SK-N-SH (cell line): Measurements from ENCODE around the gene SH3RF2. TPM values are rescaled to one million over a fixed set of nuclear protein-coding genes. Genes with fewer than 3 reads are reported as not detected.

Source experiments
- CTCF ChIA-PET: fragments of 300-600, 350-600 bp; formaldehyde crosslinking; extraction: SDS; loops from one replicate; lab custom pipeline; 2021; lab: Yijun Ruan, JAX
- POLR2A ChIA-PET: fragments of 350-600 bp; sonication (Branson Sonifier 250); formaldehyde crosslinking; extraction: SDS; loops from one replicate; lab custom pipeline; 2020; ENCODE audit warnings: antibody characterized with exemption, inconsistent platforms; lab: Yijun Ruan, JAX
- DNase-seq: peaks from one replicate; pipeline ENCODE4 v3.0.0; 2012
- H2AFZ ChIP-seq: fragments of 200-600 bp; sonication (generic); 2 replicates; pipeline ENCODE4 v1.8.1; 2016; ENCODE audit warnings: antibody characterized with exemption, mild to moderate bottlenecking, low read depth
- H3F3A ChIP-seq: fragments of 200-600 bp; sonication (generic); replicated peaks from 2 replicates; pipeline ENCODE3; 2016; ENCODE audit warnings: antibody characterized with exemption, mild to moderate bottlenecking; ENCODE audit not compliant: insufficient read depth
- H3K27ac ChIP-seq, 2 experiments: fragments of 200-500 bp in 1 of 2; fragments of 200-600 bp in 1 of 2; sonication (Bioruptor generic) in 1 of 2; sonication (generic), shearing (Covaris generic) in 1 of 2; 2 replicates each; pipeline versions ENCODE4 v1.5.1 to v1.6.1; 2014 to 2016; ENCODE audit warnings: low read depth in 2 of 2, inconsistent platforms in 1 of 2, low read length in 1 of 2, mild to moderate bottlenecking in 1 of 2, mixed read lengths in 1 of 2
- H3K27me3 ChIP-seq: fragments of 200-600 bp; sonication (generic), shearing (Covaris generic); 2 replicates; pipeline ENCODE4 v1.6.1; 2016; ENCODE audit warnings: mixed run types; ENCODE audit not compliant: insufficient read depth
- H3K36me3 ChIP-seq, 2 experiments: fragments of 200-500 bp in 1 of 2; fragments of 200-600 bp in 1 of 2; sonication (Bioruptor generic) in 1 of 2; sonication (generic) in 1 of 2; replicated peaks in 1 of 2; 2 replicates each; pipeline versions ENCODE3 to v1.5.1; 2014 to 2016; ENCODE audit warnings: low read length in 1 of 2, mild to moderate bottlenecking in 1 of 2; ENCODE audit not compliant: insufficient read depth in 2 of 2, control insufficient read depth in 1 of 2
- H3K4me1 ChIP-seq, 2 experiments: fragments of 200-500 bp in 1 of 2; fragments of 200-600 bp in 1 of 2; sonication (Bioruptor generic) in 1 of 2; sonication (generic), shearing (Covaris generic) in 1 of 2; 2 replicates each; pipeline versions ENCODE4 v1.5.1 to v1.6.1; 2014 to 2016; ENCODE audit warnings: low read depth in 1 of 2, low read length in 1 of 2, mixed run types in 1 of 2; ENCODE audit not compliant: insufficient read depth in 2 of 2, control insufficient read depth in 1 of 2
- H3K4me2 ChIP-seq: fragments of 200-600 bp; sonication (generic), shearing (Covaris generic); 2 replicates; pipeline ENCODE4 v1.6.1; 2017; ENCODE audit warnings: mixed run types
- H3K4me3 ChIP-seq, 2 experiments: fragments of 200-500 bp in 1 of 2; fragments of 200-600 bp in 1 of 2; sonication (Bioruptor generic) in 1 of 2; sonication (generic), shearing (Covaris generic) in 1 of 2; 2 replicates each; pipeline versions ENCODE4 v1.5.1 to v1.8.1; 2014 to 2016; ENCODE audit warnings: low read depth in 2 of 2, inconsistent platforms in 1 of 2, low read length in 1 of 2, mild to moderate bottlenecking in 1 of 2, mixed read lengths in 1 of 2, moderate library complexity in 1 of 2
- H3K79me2 ChIP-seq: fragments of 200-600 bp; sonication (generic); 2 replicates; pipeline ENCODE4 v1.8.1; 2017; ENCODE audit warnings: mild to moderate bottlenecking; ENCODE audit not compliant: insufficient read depth
- H3K9ac ChIP-seq: fragments of 200-600 bp; sonication (generic); 2 replicates; pipeline ENCODE4 v1.6.1; 2017; ENCODE audit warnings: mixed run types
- H3K9me2 ChIP-seq: fragments of 200-600 bp; sonication (generic); 2 replicates; pipeline ENCODE4 v1.6.1; 2017; ENCODE audit warnings: mixed run types
- H3K9me3 ChIP-seq: fragments of 200-600 bp; sonication (generic); 2 replicates; pipeline ENCODE4 v1.6.1; 2017; ENCODE audit warnings: mixed run types, mild to moderate bottlenecking, moderate library complexity
- H4K20me1 ChIP-seq: fragments of 200-600 bp; sonication (generic); 2 replicates; pipeline ENCODE4 v1.6.1; 2017; ENCODE audit warnings: mild to moderate bottlenecking, mixed run types; ENCODE audit not compliant: insufficient read depth
- CHD2 ChIP-seq: fragments of 150-350 bp; IDR thresholded peaks from 2 replicates; pipeline ENCODE4 v1.6.1; 2018; ENCODE audit warnings: low read length; ENCODE audit not compliant: partially characterized antibody
- EP300 ChIP-seq, 2 experiments: IDR thresholded peaks; 2 replicates each; pipeline versions ENCODE4 v1.4.0 to v1.6.1; 2012; ENCODE audit warnings: borderline replicate concordance in 1 of 2, low read depth in 1 of 2, low read length in 1 of 2
- EZH2phosphoT487 ChIP-seq: fragments of 200-600 bp; sonication (generic); IDR thresholded peaks from 2 replicates; pipeline ENCODE4 v1.6.1; 2017; ENCODE audit warnings: low read depth, mixed run types, mild to moderate bottlenecking, antibody characterized with exemption, moderate library complexity, borderline replicate concordance
- GABPA ChIP-seq: IDR thresholded peaks from 2 replicates; pipeline ENCODE4 v1.4.0; 2012; ENCODE audit warnings: low read depth, mild to moderate bottlenecking
- GATA2 ChIP-seq: sonication (generic); formaldehyde crosslinking; IDR thresholded peaks from 2 replicates; pipeline ENCODE4 v1.5.0; 2020; ENCODE audit warnings: mild to moderate bottlenecking, missing genetic modification reagents
- IRF3 ChIP-seq: fragments of 150-350 bp; IDR thresholded peaks from 2 replicates; pipeline ENCODE4 v1.6.1; 2016; ENCODE audit warnings: mild to moderate bottlenecking, low read depth, low read length
- MAX ChIP-seq: IDR thresholded peaks from 2 replicates; pipeline ENCODE4 v1.4.0; 2012; ENCODE audit warnings: low read depth
- RCOR1 ChIP-seq: fragments of 150-350 bp; IDR thresholded peaks from 2 replicates; pipeline ENCODE4 v1.6.1; 2017; ENCODE audit warnings: antibody characterized with exemption, low read length
- RFX5 ChIP-seq: IDR thresholded peaks from 2 replicates; pipeline ENCODE4 v1.6.1; 2012; ENCODE audit warnings: mild to moderate bottlenecking, improper control_type of control experiment, low read length
- RXRA ChIP-seq: IDR thresholded peaks from 2 replicates; pipeline ENCODE4 v1.4.0; 2012; ENCODE audit warnings: low read depth, mild to moderate bottlenecking, borderline replicate concordance
- TCF12 ChIP-seq: IDR thresholded peaks from 2 replicates; pipeline ENCODE4 v1.4.0; 2012
- WGBS: methylation state at CpG from one replicate; pipeline ENCODE4 v1.1.6; 2017; ENCODE audit warnings: low lambda C conversion rate; 5-methylcytosine and 5-hydroxymethylcytosine counted together
- polyA plus RNA-seq, 3 experiments: library from polyadenylated mRNA; depleted of rRNA; stranded (reverse); fragments of >200 nt; gene quantifications; 2 replicates each; pipeline ENCODE4 v1.2.3, GENCODE V29; 2012
- TF ChIP-seq, protein P1 (sequence below): IDR thresholded peaks from 2 replicates; pipeline ENCODE4 v1.6.1; 2012; ENCODE audit warnings: mild to moderate bottlenecking, low read depth, low read length, moderate library complexity
- TF ChIP-seq, protein P2 (sequence below): IDR thresholded peaks from 2 replicates; pipeline ENCODE4 v1.4.0; 2012; ENCODE audit warnings: low read depth, borderline replicate concordance

The SH3RF2 gene
- polyA plus RNA-seq, 1 of the 3 experiments (the other 2 are of a cell fraction) = 0.87 TPM

- no peak overlapping the region for H3K27ac ChIP-seq
- no peaks in the 10 kb centered on the region for H3K36me3 ChIP-seq
- ChIA-PET CTCF (interaction anchor here (0.6 to 2.3 kb wide), 2 partner anchors 214 to 347 kb away, joined by 3 to 12 read pairs; no protein-coding TSS in a partner anchor), POLR2A (no interaction called here)
- H3K27me3 ChIP-seq = no peaks in the 10 kb centered on the region
- H3K4me1 ChIP-seq = peaks cover 0 to 9% of the 10 kb centered on the region in 2 experiments; a peak in 2 of 4 replicates
- WGBS = 78% methylated on average over 3 of the region's 3 CpGs
- no peak for DNase-seq
- H3K9me3 ChIP-seq = no peaks in the 10 kb centered on the region
- no peak overlapping the region for H3K9ac ChIP-seq
- H3K4me3 ChIP-seq = no peak overlapping the region
- TF ChIP-seq IRF3 (no peak), MAX (no peak), TCF12 (no peak), CHD2 (no peak), EZH2phosphoT487 (no peak), RXRA (no peak), GABPA (no peak), RFX5 (no peak), EP300 (IDR thresholded peaks at IDR 0.05; ENCODE audit: borderline replicate concordance in 1 of 2, low read depth in 1 of 2, low read length in 1 of 2) (no peak), RCOR1 (no peak), GATA2 (CRISPR knock-in tag) (no peak)
- TF ChIP-seq, protein P1, sequence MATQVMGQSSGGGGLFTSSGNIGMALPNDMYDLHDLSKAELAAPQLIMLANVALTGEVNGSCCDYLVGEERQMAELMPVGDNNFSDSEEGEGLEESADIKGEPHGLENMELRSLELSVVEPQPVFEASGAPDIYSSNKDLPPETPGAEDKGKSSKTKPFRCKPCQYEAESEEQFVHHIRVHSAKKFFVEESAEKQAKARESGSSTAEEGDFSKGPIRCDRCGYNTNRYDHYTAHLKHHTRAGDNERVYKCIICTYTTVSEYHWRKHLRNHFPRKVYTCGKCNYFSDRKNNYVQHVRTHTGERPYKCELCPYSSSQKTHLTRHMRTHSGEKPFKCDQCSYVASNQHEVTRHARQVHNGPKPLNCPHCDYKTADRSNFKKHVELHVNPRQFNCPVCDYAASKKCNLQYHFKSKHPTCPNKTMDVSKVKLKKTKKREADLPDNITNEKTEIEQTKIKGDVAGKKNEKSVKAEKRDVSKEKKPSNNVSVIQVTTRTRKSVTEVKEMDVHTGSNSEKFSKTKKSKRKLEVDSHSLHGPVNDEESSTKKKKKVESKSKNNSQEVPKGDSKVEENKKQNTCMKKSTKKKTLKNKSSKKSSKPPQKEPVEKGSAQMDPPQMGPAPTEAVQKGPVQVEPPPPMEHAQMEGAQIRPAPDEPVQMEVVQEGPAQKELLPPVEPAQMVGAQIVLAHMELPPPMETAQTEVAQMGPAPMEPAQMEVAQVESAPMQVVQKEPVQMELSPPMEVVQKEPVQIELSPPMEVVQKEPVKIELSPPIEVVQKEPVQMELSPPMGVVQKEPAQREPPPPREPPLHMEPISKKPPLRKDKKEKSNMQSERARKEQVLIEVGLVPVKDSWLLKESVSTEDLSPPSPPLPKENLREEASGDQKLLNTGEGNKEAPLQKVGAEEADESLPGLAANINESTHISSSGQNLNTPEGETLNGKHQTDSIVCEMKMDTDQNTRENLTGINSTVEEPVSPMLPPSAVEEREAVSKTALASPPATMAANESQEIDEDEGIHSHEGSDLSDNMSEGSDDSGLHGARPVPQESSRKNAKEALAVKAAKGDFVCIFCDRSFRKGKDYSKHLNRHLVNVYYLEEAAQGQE = no peak
- TF ChIP-seq, protein P2, sequence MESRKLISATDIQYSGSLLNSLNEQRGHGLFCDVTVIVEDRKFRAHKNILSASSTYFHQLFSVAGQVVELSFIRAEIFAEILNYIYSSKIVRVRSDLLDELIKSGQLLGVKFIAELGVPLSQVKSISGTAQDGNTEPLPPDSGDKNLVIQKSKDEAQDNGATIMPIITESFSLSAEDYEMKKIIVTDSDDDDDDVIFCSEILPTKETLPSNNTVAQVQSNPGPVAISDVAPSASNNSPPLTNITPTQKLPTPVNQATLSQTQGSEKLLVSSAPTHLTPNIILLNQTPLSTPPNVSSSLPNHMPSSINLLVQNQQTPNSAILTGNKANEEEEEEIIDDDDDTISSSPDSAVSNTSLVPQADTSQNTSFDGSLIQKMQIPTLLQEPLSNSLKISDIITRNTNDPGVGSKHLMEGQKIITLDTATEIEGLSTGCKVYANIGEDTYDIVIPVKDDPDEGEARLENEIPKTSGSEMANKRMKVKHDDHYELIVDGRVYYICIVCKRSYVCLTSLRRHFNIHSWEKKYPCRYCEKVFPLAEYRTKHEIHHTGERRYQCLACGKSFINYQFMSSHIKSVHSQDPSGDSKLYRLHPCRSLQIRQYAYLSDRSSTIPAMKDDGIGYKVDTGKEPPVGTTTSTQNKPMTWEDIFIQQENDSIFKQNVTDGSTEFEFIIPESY = no peak
- no peaks in the 10 kb centered on the region for H3F3A ChIP-seq
- no peak overlapping the region for H3K4me2 ChIP-seq
- H3K9me2 ChIP-seq = no peaks in the 10 kb centered on the region
- no peaks in the 10 kb centered on the region for H4K20me1 ChIP-seq
- no peak overlapping the region for H2AFZ ChIP-seq
- H3K79me2 ChIP-seq = no peaks in the 10 kb centered on the region
Measured at GRCh38 chr5:146039420-146039819, 103.0 kb downstream of the SH3RF2 start.
